NCI-H345 treated with DMSO at 0.1 percent for 48 hours (cell line): Measurements from ENCODE around the gene EHD1.

Experiments used
- DNase-seq: peaks from one replicate; lab custom pipeline; 2025; ENCODE audit not compliant: unreplicated experiment; lab: John Stamatoyannopoulos, UW

Gene EHD1

GRCh38 chr11:64910451-64911093 is 32.2 kb upstream of the EHD1 start:
- no peak for DNase-seq

- no peak for DNase-seq
Measured at GRCh38 chr11:64909653-64910343, 31.4 kb upstream of the EHD1 start.

GRCh38 chr11:64908766-64909165 is 30.3 kb upstream of the EHD1 start:
- no peak for DNase-seq

- no peak for DNase-seq
Measured at GRCh38 chr11:64906314-64906635, 27.9 kb upstream of the EHD1 start.

- DNase-seq, result no peak
Measured at GRCh38 chr11:64905516-64906313, 27.3 kb upstream of the EHD1 start.

- DNase-seq, result no peak
Measured at GRCh38 chr11:64903291-64903833, 24.9 kb upstream of the EHD1 start.

- no peak for DNase-seq
Measured at GRCh38 chr11:64902102-64902900, 23.9 kb upstream of the EHD1 start.

GRCh38 chr11:64900774-64901173 is 22.4 kb upstream of the EHD1 start:
- no peak for DNase-seq

- DNase-seq, result no peak
Measured at GRCh38 chr11:64900263-64900678, 21.9 kb upstream of the EHD1 start.

GRCh38 chr11:64898541-64898940 is 20.1 kb upstream of the EHD1 start:
- no peak for DNase-seq

- DNase-seq, result no peak
Measured at GRCh38 chr11:64898076-64898445, 19.6 kb upstream of the EHD1 start.

GRCh38 chr11:64897381-64898075 is 19.1 kb upstream of the EHD1 start:
- DNase-seq, result no peak

GRCh38 chr11:64896448-64897022 is 18.1 kb upstream of the EHD1 start:
- DNase-seq, result no peak

GRCh38 chr11:64894812-64895452 is 16.5 kb upstream of the EHD1 start:
- no peak for DNase-seq

GRCh38 chr11:64894070-64894811 is 15.8 kb upstream of the EHD1 start:
- DNase-seq, result peak; percentile 12

GRCh38 chr11:64893194-64894069 is 15.0 kb upstream of the EHD1 start:
- DNase-seq, result no peak

GRCh38 chr11:64892838-64893193 is 14.4 kb upstream of the EHD1 start:
- DNase-seq, result no peak

- no peak for DNase-seq
Measured at GRCh38 chr11:64892411-64892831, 14.0 kb upstream of the EHD1 start.
